Stimulated activated naive B cell treated with anti-CD40 and anti-IgM and Interleukin-4, amounts not matched to agents 10 μg/mL and 1 μg/mL and 100 μg/mL, for 72 hours (primary cell): ENCODE results near the gene EMD.
"Not testable (repeated sequence)": the region's sequence is repeated elsewhere in the genome, so short reads cannot be mapped to it uniquely, and the experiment has no call there.

Experiments
- ATAC-seq, 2 donors: fragments of 150-1000 bp; cut with Tn5 transposase; replicated peaks; 2 replicates each; pipeline ENCODE4 v1.10.0; 2021; ENCODE audit warnings: moderate library complexity in 1 of 2
- DNase-seq: peaks from one replicate; pipeline ENCODE4 v3.0.0; 2021
- H3K27ac Mint-ChIP-seq: one replicate; pipeline ENCODE4 v1.8.0; 2022; ENCODE audit warnings: mild to moderate bottlenecking, mixed read lengths
- H3K27me3 Mint-ChIP-seq, 2 donors: one replicate each; pipeline ENCODE4 v1.8.0; 2022; ENCODE audit warnings: mixed read lengths in 2 of 2
- H3K36me3 Mint-ChIP-seq, 2 donors: one replicate each; pipeline ENCODE4 v1.8.0; 2022; ENCODE audit warnings: mixed read lengths in 2 of 2, mild to moderate bottlenecking in 1 of 2
- H3K4me1 Mint-ChIP-seq, 2 donors: one replicate each; pipeline ENCODE4 v1.8.0; 2022; ENCODE audit warnings: mixed read lengths in 2 of 2, mild to moderate bottlenecking in 1 of 2
- H3K4me3 Mint-ChIP-seq, 2 donors: one replicate each; pipeline ENCODE4 v1.8.0; 2022; ENCODE audit warnings: mild to moderate bottlenecking in 2 of 2, mixed read lengths in 2 of 2, moderate library complexity in 1 of 2
- H3K9me3 Mint-ChIP-seq, 2 donors: one replicate each; pipeline ENCODE4 v1.8.0; 2022; ENCODE audit warnings: mixed read lengths in 2 of 2, mild to moderate bottlenecking in 1 of 2

The EMD gene

DNA sequence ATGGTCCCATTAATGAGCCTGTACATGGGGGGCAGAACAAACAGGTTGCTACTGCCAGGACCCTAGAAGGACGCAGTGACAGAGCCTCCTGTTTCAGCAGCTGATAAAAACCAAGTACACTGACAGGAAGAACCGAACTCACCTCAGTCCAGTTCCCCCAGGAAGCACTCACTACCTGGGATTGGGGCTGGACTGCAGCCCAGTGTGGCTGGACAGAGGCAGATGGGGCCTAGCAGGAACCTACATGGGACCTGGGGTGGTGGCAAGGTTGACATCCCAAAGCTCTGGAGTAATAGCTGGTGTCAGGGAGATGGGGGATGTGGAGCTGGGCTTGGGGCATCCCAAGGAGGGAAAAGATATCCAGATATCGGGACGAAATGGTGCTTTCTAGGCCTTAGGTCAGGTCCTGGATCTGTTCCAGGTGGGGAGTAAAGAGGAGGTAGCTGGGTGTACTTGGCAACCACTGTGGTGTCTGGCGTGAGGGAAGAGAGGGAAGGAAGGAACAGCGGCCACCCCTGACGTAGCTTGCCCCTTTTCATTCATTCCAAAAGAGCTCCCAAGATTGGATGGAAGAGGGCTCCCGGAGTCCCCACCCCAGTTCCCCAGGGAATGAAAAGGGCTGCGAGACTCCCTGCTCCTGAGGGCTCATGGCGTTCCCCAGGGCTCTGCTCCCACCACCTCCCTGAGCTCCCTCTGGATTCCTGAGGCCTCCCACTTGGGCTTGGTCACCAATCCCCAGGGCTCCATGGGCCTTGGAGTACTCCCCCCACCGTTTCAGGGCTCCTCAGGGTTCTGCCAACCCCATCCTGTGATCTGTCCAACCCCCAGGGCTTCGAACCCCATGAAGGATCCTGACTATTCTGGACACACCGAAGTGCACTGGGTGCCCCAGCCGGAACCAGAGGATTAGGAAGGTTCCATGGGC is 4.5 kb downstream of the EMD start:
- DNase-seq: no peak
- Mint-ChIP-seq H3K36me3 (peaks cover 9 to 13% of the 10 kb centered on the region in 2 donors), H3K27me3 (no peaks in the 10 kb centered on the region), H3K27ac (peak overlapping the region; percentile 51), H3K9me3 (no peaks in the 10 kb centered on the region), H3K4me1 (peaks cover 15 to 30% of the 10 kb centered on the region in 2 donors), H3K4me3 (peak overlapping the region; percentile 2 to 21)
- no peak for ATAC-seq

DNA sequence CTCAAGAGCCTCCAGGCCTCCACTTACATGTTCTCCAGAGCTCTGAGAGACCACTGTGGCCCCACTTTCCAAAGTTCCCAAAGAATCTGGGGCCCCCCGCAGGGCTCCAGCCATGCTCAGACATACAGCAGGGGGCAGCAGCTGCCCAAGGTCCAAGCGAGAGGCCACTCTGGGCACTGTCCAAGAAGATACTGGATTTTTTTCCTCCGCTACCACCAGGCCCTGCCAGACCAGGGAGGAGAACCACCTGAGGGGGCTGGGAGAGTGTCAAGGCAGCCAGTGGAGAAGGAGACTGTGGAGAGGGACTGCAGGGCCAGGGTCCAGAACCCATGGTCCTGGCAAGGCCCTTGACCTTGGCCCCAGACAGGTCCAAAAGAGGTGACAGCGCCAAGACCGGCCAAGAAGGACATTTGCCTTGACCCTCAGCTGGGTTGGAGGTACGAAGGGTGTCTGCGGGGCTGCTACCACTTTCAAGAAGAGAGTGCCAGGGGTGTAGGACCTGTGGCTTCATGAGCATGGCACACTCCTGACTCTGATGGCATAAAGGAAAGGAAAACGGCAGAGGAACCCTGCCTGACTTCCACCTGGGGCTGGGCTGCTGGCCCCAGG is 5.3 kb downstream of the EMD start:
- H3K9me3 Mint-ChIP-seq: no peaks in the 10 kb centered on the region

DNA sequence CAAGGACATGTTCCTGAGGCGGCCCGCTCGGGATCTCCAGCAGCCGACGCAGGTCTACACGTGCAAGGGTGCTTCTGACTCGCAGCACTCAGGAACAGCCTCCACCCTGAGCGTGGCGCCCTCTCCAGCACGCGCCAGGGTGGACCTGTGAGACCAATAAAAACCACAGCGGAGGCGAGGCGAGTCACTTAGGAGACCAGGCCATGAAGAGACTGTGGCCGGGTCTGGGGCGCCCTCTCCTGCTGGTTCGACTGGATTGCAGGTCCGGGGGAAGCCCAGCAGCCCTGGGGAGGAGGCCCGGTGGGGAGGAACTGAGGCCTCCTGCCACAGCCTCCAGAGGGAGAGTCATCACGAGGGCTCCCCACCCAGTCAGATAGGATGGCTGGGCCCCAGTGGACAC is 9.0 kb downstream of the EMD start:
- H3K9me3 Mint-ChIP-seq, H3K36me3 Mint-ChIP-seq, H3K4me3 Mint-ChIP-seq, H3K27me3 Mint-ChIP-seq, DNase-seq, H3K27ac Mint-ChIP-seq: not testable (repeated sequence)
- peaks cover 2 to 15% of the 10 kb centered on the region in 2 donors for H3K4me1 Mint-ChIP-seq
- peak; percentile 35 to 39 for ATAC-seq

More for the DNA sequence above, 5.3 kb downstream of the EMD start:
- Mint-ChIP-seq H3K36me3 (peaks cover 9 to 13% of the 10 kb centered on the region in 2 donors), H3K4me3 (peak overlapping the region; percentile 21 to 49), H3K27ac (no peak overlapping the region), H3K4me1 (peaks cover 15 to 30% of the 10 kb centered on the region in 2 donors), H3K27me3 (no peaks in the 10 kb centered on the region)
- ATAC-seq (no peak), DNase-seq (no peak)

DNA sequence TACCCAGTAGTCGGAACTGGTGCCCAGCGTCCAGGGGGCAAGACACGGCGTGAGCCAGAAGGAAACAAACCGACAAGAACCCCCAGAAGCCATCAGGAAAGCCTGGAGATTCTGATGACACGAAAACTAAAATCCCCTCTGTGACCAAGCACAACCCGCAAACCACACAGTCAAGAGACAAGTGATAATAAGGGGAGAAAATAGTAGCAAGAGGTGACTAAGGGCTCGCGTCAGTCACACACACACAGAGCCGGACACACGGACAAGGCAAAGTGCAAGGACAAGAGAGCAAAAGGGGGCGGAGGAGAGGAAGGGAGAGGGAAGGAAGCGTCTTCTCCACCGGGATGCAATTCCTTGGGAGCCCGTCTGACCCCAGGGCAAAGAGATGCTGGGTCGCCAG is 9.6 kb downstream of the EMD start:
- H3K27me3 Mint-ChIP-seq, H3K9me3 Mint-ChIP-seq, H3K36me3 Mint-ChIP-seq, H3K27ac Mint-ChIP-seq, H3K4me1 Mint-ChIP-seq, H3K4me3 Mint-ChIP-seq, DNase-seq: not testable (repeated sequence)
- peak; percentile 35 to 40 for ATAC-seq

DNA sequence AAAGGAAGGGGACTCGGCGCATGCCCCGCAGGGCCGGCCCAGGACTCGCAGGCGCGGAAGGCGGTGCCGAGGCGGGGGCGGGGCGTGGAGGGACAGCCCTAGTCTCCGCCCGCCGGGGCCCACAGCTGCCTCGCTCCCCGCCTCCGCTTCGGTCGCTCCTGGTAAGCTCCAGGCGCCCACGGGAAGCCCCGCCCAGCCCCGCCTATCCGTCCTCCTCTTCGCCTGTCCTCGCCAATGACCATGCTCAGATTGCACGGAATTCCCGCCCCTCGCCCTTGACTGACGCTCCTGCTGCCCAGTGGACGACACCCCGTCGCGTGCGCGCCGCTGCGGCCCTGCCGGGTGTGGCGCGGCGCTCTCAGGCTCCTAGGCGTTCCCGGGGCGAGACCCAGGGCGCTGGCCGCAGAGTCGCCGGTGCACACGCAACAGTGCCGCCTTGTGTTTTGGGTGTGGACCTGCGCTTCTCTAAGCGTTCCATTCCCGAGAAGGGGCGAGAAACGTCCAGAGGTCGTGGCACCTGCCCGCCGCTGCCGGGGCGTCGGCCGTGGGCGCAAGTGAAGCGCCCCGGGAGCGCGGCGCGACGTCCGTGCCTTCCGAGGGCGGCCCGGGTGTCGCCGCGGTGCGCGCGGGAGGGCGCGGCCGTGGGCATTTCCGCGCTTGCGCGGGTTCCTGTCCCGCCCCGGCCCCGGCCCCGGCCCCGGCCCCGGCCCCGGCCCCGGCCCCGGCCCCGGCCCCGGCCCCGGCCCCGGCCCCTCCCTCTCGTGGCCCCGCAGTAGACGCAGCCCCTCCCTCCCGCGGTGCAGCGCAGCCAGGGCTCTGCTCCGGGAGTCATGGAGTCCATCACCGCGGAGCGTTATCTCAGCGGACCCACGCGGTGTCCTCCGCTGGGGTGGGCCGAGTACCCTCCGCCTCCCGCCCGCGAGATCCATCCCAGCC is 11.0 kb downstream of the EMD start:
- peak; percentile 68 to 72 for ATAC-seq
- H3K9me3 Mint-ChIP-seq, H3K4me3 Mint-ChIP-seq, DNase-seq, H3K4me1 Mint-ChIP-seq, H3K27me3 Mint-ChIP-seq, H3K27ac Mint-ChIP-seq, H3K36me3 Mint-ChIP-seq: not testable (repeated sequence)

DNA sequence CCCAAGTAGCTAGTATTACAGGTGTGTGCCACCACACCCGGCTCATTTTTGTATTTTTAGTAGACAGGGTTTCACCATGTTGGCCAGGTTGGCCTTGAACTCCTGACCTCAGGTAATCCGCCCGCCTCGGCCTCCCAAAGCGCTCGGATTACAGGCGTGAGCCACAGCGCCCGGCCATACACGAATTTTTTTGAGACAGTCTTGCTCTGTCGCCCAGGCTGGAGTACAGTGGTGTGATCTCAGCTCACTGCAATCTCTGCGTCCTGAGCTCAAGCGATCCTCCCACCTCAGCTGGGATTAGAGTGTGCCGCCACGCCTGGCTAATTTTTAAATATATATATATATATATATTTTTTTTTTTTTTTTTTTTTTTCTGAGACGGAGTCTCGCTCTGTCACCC is 17.3 kb downstream of the EMD start:
- DNase-seq, H3K9me3 Mint-ChIP-seq, ATAC-seq, H3K27ac Mint-ChIP-seq, H3K27me3 Mint-ChIP-seq: not testable (repeated sequence)
- Mint-ChIP-seq H3K36me3 (peaks cover 28 to 33% of the 10 kb centered on the region in 2 donors), H3K4me1 (peaks cover 11 to 15% of the 10 kb centered on the region in 2 donors), H3K4me3 (peak overlapping the region; percentile 93 to 95)

DNA sequence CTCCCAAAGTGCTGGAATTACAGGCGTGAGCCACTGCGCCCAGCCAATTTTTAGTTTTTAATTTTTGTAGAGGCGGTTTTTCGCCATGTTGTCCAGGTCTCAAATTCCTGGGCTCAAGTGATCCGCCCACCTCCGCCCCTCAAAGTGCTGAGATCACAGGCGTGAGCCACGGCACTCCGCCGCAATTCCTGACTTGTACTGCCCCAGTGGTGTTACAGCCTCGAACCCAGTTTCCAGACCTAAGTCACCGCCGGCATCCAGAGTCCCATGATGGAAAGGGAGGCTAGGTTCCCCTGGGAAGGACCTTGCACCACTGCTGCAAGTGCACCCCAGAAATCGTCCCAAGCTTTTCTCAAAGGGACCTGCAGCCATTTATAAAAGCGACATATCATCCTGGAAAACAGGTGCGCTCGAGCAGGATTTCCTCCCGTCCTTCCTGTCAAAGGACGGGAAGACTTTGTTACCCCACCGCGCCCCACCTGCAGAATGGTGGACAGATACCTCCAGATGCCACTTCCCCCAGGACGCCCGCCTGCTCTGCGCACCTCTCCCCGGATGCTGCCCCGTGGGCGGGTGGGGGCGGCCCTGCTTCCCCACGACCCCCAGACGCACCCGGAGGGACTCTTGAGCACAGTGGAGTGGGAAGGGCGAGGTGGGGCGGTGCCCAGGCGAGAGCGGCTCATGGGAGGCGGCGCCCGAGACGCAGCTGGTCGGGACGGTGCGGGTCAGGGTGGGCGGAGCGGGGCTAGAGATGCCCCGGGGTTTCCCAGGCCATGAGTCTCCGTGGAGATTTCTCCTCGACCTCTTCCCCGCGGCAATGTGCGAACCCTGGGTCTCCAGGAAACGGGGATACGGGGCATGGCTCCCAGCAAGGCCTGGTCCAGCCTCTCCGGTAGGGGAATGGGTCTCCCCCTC is 18.1 kb downstream of the EMD start:
- Mint-ChIP-seq H3K4me1 (peaks cover 11 to 16% of the 10 kb centered on the region in 2 donors), H3K36me3 (peaks cover 28 to 33% of the 10 kb centered on the region in 2 donors), H3K27ac (peak overlapping the region; percentile 98), H3K9me3 (no peaks in the 10 kb centered on the region), H3K4me3 (peak overlapping the region; percentile 93 to 95), H3K27me3 (no peaks in the 10 kb centered on the region)
- peak; percentile 71 to 76 for ATAC-seq
- DNase-seq: peak; percentile 70

DNA sequence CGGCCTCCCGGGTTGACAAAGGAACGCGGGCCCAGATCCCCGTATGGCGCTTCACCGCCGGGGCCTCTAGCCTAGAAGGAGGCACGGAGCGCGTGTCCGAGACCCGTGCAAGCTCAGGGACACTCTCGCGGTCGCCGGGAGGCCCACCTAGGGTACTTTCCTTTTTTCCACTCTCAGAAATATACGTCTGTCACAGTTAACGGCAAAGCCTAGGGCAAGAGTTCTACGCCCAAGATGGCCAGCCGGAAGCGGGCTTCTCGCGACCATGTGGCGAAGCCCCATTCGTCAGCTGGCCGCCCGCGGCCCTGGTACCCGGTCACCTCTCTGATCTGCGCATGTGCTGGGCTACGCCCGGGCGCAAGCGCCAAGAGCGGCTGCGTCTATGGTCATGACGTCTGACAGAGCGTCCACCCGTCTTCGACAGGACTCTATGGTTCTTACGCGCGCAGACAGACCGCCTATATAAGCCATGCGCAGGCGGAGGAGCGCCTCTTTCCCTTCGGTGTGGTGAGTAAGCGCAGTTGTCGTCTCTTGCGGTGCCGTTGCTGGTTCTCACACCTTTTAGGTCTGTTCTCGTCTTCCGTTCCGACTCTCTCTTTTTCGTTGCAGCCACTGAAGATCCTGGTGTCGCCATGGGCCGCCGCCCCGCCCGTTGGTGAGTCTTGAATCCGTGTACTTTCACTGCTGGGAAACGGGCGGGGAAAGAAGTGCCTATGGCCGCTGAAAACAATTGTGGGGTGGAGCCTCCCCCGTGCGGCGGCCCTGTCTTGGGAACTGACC is 19.0 kb downstream of the EMD start, which contains the start of gene RPL10:
Gene RPL10 (plus strand): TSS at position 490 of the 780 bp plus-strand sequence. CDS start 143 bp downstream, at position 633.
- Mint-ChIP-seq H3K9me3 (no peaks in the 10 kb centered on the region), H3K36me3 (peaks cover 31 to 35% of the 10 kb centered on the region in 2 donors)
- peak; percentile 80 to 85 for ATAC-seq

DNA sequence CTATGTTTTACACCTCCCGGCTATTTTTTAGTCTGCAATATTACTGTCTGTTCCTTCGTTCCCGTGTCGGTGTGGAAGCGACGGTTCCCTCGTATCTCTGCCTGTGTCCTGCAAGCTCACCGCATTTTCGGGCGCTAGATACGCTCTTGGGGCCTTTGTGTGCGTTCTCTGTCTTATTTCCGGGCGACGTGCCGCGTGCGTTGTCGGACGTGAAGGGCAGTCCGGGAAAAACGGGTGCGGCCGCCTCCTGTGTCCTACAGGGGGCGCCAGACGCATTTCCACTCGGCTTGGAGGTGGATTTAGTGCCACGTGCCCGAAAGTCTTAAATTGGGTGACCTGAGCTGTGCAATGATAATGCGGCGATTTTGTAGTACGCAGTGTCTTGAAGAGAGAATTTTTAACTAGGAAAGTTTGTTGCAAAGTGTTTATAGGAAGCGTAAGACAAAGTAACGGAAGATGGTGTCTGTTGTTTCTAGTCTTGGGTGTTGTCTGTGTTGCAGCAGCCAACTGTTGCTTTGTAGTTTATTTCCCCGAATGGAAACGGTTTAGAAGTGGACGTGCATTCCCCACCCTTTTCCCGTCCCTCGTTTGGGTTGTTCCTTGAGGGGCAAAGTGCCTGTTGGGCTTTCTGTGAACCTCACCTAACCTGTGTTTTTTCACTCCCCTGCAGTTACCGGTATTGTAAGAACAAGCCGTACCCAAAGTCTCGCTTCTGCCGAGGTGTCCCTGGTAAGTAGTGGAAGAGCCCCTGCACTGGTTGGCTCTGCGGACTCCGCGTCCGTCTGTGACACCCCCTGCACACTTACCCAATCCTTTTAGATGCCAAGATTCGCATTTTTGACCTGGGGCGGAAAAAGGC is 19.8 kb downstream of the EMD start:
- Mint-ChIP-seq H3K27me3 (no peaks in the 10 kb centered on the region), H3K27ac (peak overlapping the region; percentile 98), H3K4me3 (peak overlapping the region; percentile 93 to 95), H3K9me3 (no peaks in the 10 kb centered on the region), H3K4me1 (peaks cover 11 to 19% of the 10 kb centered on the region in 2 donors), H3K36me3 (peaks cover 36 to 37% of the 10 kb centered on the region in 2 donors)
- ATAC-seq: peak; percentile 20 to 48
- peak; percentile 75 for DNase-seq

More for the DNA sequence above, 19.0 kb downstream of the EMD start, which contains the start of gene RPL10:
- H3K4me3 Mint-ChIP-seq: peak within 1 kb of the TSS; percentile 93 to 95
- peak within 1 kb of the TSS; percentile 98 for H3K27ac Mint-ChIP-seq
- DNase-seq: peak; percentile 94
- H3K4me1 Mint-ChIP-seq: peaks cover 11 to 19% of the 10 kb centered on the region in 2 donors
- H3K27me3 Mint-ChIP-seq: no peaks in the 10 kb centered on the region

DNA sequence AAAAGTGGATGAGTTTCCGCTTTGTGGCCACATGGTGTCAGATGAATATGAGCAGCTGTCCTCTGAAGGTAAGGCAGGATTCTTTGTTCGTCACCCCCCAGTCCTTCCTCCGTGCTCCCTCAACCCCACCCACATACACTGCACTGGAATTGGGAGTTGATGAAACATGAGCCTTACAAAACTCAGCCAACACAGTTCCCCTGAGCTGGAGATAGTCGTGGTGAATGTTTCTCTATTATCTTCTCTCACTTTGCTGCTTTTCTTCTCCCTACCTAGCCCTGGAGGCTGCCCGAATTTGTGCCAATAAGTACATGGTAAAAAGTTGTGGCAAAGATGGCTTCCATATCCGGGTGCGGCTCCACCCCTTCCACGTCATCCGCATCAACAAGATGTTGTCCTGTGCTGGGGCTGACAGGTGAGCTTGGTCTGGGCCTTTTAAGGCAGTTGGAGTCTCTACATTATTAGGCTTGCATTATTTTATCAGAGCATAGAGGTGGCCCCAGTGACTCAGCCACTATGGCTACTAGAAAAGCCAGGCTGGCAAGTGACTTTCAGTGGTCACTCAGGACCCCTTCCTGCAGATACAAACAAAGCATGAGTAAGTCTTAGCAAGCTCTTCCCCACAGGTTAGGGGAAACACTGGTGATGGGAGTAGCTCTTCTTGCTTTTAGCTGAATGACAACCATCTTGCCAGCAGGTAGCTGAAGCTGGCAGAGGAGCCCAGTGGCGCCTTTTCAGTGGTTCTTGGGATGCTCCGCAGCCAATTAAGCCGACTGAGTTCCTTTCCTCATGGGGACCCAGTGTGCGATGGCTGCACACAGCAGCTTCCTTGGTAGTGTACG is 20.7 kb downstream of the EMD start:
- Mint-ChIP-seq H3K27ac (peak overlapping the region; percentile 98), H3K4me3 (peak overlapping the region; percentile 93 to 95), H3K9me3 (no peaks in the 10 kb centered on the region), H3K27me3 (no peaks in the 10 kb centered on the region), H3K4me1 (peaks cover 16 to 22% of the 10 kb centered on the region in 2 donors), H3K36me3 (peaks cover 36 to 38% of the 10 kb centered on the region in 2 donors)
- DNase-seq (no peak), ATAC-seq (no peak)

DNA sequence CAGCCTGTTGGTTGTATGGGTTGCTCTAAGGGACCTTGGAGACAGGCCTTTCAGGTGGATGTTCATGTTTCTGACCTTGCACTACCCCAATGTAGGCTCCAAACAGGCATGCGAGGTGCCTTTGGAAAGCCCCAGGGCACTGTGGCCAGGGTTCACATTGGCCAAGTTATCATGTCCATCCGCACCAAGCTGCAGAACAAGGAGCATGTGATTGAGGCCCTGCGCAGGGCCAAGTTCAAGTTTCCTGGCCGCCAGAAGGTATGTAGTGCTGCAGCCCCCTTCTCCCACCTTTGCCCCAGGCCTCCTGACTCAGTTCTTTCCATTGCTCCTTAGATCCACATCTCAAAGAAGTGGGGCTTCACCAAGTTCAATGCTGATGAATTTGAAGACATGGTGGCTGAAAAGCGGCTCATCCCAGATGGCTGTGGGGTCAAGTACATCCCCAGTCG is 21.3 kb downstream of the EMD start:
- H3K9me3 Mint-ChIP-seq, ATAC-seq, DNase-seq, H3K27me3 Mint-ChIP-seq: not testable (repeated sequence)
- H3K4me3 Mint-ChIP-seq: peak overlapping the region; percentile 93 to 95
- peaks cover 23 to 24% of the 10 kb centered on the region in 2 donors for H3K4me1 Mint-ChIP-seq
- H3K27ac Mint-ChIP-seq: peak overlapping the region; percentile 98
- H3K36me3 Mint-ChIP-seq: peaks cover 36 to 38% of the 10 kb centered on the region in 2 donors
